GM19238 (cell line): ENCODE measurements around the gene RNF150.

Experiments
- DNase-seq: peaks from one replicate; pipeline ENCODE4 v3.0.0; 2011; ENCODE audit warnings: low spot score; ENCODE audit not compliant: insufficient read length

RNF150 gene

GRCh38 chr4:140986045-140986444, 147.2 kb downstream of the RNF150 start:
- no peak for DNase-seq

DNA sequence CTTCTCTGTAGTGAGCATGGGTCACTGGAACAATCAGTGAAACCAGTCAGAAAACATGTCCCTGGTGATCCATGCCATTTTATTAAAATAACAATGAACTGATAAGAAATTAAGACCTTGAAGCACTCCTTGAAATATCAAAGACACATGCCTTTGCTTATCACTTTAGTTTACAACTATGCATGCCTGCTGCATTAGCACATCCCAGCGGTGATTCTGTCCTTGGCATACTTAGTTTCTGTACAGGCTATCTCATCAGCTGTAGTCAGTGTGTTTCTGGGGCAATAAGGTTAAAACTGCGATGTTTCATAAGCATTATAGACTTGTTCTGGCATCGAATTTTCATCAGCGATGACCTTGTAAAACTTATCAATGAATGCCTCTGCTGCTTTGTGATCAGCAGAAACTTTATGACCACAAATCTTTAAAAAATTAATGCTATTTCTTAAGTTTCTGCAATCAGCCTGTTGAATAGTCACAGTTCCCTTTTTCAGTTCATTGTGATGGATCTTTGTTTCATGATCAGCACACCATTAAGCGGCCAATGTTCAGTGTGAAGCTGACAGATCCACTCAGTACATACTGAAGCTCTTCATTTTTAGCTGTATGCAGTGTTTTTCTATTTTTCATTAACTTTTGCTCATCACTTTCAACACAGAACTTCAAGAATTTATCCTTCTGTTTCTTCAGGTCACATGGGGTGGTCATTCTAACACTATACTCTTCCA, 150.5 kb downstream of the RNF150 start:
- no peak for DNase-seq

GRCh38 chr4:140980426-140981200, 152.7 kb downstream of the RNF150 start:
- no peak for DNase-seq

DNA sequence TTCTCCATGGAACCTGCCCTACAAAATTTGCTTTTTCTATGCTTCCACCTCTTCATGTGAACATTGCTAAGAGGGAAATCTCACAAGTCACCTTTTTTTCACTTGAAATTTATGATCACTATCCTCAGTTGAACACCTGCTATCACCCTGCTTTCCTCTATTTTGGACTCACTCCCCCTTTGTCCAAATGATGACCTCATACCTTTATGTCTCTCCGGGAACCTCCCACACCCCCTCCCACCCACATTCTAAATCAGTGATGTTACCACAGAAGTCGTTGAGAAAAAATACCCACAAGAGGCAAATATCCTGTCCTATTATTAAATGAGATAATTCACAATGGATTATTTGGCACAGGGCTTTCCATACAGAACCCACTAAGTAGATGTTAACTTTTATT, 156.5 kb downstream of the RNF150 start:
- no peak for DNase-seq

DNA sequence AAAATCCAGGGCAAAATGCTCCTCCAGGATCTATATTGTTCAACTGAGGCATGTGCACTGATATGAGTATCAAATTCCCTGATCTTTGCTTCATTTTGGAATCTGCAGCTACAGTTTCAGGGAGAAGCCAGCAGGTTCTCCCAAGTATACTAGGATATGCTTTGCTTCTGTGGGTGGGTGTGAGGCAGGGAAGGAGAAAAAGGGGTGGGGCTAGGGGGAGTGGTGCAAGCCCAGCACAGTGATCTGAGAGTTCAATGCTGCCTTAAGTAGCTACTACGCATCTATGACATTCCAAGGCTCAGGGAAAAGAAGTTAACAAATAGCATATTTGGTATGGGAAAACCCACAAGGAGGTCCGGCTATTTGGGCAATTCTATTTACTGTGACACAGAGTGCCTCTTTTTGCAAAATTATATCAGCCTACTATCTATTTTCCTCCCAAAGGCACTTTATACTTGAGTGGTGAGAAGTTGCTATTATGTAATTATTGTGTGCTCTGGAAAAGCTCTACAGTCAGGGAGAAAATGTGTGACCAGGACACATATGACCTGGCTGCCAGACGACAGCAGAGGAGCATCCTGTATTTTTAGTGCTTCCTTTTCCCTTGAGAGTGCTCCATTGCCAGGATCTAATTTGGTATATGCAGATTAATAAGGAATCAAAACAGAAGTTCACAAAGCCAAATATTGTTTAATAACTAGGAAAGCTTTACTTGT, 162.0 kb downstream of the RNF150 start:
- DNase-seq: no peak

DNA sequence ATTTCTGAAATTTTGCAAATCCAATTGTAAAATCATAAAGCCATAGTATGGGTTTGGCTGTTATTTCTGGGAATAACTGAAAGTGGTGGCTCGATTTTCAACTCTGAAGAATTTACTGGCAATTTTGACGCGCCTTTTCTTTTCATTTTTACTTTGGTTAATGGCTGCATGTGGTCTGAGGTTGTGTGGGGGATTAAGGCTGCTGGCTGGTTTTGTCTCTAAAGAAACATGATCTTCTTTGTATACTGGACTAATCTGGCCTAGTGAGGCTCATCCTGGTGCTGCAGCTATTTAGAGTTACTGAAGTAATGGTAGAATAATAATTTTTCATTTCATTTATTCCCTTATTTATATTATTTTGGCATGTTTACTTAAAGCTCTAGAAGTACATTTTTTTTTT, 164.0 kb downstream of the RNF150 start:
- DNase-seq: no peak

GRCh38 chr4:140968371-140968770, 164.9 kb downstream of the RNF150 start:
- DNase-seq: no peak

DNA sequence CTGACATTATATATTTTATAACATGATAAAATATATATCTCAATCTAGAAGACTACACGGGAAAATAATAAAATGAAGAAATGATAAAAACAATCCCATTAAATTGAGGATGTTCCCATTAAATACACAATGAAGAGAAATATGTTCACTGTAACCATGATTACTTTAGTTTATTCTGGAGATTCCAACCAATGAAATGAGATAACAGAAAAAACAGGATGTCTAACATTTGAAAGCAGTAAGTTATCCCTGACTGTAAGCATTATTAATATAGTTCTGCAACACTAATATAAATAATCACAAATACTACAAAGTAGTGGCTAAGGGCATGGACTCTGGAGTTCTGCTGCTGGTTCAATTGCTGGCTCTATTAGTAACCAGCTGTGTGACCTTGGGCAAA, 169.4 kb downstream of the RNF150 start:
- no peak for DNase-seq

DNA sequence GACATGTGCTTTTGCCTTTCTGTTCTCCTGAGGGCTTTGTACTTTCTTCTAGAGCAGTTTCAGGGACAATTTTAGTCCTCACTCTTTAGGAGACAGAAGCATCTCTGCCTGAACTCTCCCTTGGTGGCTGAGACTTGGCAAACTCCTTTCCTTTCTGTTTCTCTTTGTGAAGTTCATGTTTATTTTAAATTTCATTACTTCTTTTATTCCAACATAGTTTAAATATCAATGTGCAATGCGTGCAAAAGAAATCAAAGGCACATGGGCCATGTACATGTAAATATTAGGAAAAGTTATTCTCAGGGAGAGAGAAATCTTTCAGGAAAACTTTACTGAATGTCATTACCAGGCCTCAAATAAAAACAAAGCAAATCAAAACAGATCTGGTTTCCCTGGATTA, 177.6 kb downstream of the RNF150 start:
- no peak for DNase-seq

DNA sequence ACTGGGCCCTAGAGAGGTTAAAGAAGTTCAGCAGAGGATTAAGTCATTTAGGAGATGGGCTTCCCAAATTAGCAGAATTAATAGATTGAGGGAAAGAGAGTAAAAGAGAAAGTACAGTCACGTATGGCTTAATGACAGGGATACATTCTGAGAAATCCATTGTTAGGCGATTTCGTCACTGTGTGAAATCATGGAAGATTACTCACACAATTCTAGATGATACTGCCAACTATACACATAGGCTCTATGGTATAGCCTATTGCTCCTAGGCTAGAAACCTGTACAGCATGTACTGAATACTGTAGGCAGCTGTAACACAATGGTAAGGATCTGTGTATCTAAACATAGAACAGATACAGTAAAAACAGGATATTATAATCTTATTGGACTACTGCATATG, 180.6 kb downstream of the RNF150 start:
- DNase-seq: no peak

DNA sequence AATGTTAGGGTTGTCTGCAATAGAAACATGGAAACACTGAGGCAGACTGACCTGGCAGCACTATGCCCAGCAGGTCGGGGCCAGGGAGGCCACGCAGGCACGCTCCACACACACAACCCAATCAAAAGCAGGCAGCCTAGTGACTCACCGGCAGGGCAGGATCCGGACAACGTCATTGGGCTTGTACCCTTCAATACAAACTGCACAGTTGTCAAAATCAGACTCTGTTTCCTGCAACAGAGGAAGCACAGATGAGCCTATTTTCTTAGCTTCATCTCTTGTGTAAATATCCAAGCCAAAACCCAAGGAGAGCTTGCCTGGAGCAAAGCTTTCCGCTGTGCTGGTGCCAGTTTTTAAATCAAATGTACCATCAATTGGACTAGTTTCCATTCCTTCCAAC, 185.8 kb downstream of the RNF150 start:
- DNase-seq: no peak

- no peak for DNase-seq
Measured at GRCh38 chr4:140945106-140945505, 188.2 kb downstream of the RNF150 start.

GRCh38 chr4:140944572-140944971, 188.7 kb downstream of the RNF150 start:
- no peak for DNase-seq

DNA sequence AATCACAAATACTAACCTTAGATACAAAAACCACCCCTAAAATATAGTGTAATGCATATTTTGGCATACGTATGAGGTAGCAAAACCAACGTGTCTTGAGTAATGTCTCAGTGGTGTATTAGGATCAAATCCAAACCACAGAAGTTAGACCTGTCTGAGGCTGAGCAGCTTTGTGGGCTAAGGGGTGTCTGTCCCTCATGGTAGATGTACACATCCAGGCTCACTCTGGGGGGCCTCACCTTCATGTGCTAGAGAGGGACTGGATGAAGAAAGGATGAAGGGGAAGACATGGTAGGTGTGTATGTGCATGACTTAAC, 189.1 kb downstream of the RNF150 start:
- DNase-seq: no peak

DNA sequence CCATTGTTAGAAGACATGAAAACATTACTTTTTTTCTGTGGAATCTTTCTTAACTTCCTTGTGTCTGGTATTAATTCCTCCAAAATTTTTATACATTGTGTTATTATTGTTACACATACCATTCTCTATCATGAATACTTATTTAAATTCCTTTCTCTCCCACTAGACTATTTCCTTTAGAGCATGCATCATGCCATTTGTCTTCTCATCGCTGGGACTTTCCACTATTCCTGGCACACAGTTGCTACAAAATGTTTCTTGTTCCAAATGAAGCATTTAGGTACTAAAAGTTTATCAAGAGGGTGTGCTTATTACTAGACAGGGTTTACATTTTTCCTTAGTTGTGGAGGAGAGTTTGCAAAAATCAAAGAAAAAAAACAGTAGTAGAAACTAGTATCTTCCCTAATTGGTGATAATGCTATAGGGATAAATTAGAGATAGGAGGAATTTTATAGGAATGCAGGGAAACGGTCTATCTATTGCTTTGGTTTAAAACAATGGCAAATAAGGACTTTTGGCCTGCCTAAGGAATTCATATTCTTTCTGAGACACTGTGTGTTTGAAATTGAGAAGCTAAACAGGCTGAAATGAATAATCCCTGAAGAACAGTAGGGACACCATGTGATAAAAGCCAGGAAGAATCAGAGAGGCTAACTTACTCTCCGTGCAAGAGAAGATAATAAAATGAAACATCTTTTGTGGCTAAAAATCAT, 189.6 kb downstream of the RNF150 start:
- DNase-seq: no peak

DNA sequence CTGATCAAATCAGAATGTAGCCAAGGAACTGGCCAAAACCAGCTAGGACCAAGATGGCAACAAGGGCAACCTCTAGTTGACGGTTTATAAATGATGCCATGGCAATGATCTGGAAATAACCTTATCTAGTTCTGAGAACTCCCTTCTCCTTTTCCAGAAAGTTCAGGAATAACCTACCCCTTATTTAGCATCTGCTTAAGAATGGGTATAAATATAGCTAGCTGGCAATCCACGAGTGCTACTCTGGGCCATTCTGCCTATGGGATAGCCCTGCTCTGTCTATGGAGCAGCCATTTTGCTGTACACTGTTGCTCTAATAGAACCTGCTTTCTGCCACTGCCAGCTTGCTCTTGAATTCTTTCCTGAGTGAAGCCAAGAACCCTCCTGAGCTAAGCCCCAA, 192.7 kb downstream of the RNF150 start:
- no peak for DNase-seq

DNA sequence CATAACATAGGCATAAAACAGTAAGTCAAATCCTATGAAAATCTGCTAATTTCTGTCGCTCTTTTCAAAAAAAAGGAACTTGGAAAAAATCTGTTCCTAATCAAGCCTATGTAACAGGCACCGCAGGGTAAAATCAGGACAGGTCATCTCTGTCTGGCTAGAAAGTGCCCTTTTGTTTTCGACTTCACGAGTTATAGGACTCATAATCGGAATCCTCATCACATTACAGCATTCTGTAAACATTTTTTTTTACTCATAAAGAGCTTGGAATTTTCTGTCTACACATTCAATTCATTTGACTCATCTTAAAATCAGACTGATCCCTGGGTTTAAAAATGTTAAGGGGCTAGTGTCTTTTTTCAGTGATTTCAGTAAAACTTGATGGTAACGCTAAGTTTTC, 195.4 kb downstream of the RNF150 start:
- no peak for DNase-seq

GRCh38 chr4:140935254-140935653, 198.0 kb downstream of the RNF150 start:
- DNase-seq: no peak

- DNase-seq: no peak
Measured at GRCh38 chr4:140932501-140933045, 200.7 kb downstream of the RNF150 start.

DNA sequence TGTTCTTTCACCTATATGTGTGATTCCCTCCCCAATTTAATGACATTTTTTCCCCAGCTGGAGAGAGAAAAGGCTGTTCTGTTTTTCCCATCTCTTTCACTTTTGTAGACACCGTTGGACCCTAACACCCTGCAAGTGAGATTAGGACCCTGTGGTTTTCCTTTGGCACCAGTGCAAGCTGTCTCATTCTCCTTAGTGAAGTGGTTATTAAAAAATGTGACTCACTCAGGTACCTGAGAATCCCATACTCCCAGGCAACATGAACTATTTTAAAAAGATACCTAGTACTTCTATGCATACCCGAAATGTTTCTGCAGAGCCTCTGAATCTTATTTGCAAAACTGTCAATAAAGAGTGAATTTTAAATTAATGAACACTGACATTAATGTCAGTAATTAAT, 201.4 kb downstream of the RNF150 start:
- DNase-seq: no peak

DNA sequence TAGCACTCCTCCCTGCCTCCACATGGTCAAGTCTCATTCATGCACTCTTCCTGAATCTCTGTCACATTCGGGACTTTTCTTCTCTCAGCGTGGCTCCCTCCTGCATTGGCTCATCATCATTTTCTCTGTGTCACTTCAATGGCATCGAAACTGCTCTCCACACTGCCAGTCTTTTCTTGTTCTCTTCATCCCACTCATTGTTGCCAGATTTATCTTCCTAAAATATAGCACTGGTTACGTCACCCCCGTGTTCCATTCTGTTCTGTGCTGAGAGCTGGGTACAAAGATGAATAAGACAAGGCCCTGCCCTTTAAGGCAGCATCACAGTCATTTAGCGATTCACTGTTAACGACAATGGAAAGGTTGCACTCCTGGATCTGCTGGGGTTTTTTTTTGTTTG, 202.7 kb downstream of the RNF150 start:
- no peak for DNase-seq

GRCh38 chr4:140930011-140930410, 203.3 kb downstream of the RNF150 start:
- DNase-seq: no peak
